ENCODE results near the gene ALG1L2.
"Not testable (repeated sequence)": the region's sequence is repeated elsewhere in the genome, so short reads cannot be mapped to it uniquely, and the experiment has no call there.

The ALG1L2 gene

DNA sequence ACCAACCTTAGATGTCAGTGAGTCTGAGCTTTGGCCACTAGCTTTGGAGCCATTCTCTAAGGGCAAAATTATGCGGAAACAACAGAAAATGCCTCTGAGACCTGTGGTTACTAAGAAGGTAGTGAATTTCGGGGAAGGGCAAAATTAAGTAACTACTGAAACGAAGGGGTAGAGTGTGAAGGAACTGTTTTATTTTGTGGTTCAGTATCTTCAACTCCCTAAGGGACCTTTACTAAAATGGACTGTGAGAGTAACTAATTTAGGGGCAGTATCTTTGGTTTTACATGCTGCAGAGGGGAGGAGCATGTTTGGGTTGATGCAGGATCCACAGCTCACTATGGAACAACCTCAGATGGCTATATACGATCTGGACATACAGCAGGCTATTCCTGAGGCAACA, 8.0 kb upstream of the ALG1L2 start:
- Histone ChIP-seq H3K4me1 (ENCODE audit: control insufficient read depth, insufficient read depth, low read length) (no peaks in the 10 kb centered on the region), H3K9me3 (ENCODE audit: control insufficient read depth, low read length) (no peaks in the 10 kb centered on the region), H3K9ac (ENCODE audit: low read length) (no peak overlapping the region), H3K27me3 (ENCODE audit: control insufficient read depth, insufficient read depth, low read length) (no peaks in the 10 kb centered on the region), H3K4me3 (ENCODE audit: low read length) (no peak overlapping the region), H3K36me3 (ENCODE audit: control insufficient read depth, insufficient read depth, low read length) (no peaks in the 10 kb centered on the region)

DNA sequence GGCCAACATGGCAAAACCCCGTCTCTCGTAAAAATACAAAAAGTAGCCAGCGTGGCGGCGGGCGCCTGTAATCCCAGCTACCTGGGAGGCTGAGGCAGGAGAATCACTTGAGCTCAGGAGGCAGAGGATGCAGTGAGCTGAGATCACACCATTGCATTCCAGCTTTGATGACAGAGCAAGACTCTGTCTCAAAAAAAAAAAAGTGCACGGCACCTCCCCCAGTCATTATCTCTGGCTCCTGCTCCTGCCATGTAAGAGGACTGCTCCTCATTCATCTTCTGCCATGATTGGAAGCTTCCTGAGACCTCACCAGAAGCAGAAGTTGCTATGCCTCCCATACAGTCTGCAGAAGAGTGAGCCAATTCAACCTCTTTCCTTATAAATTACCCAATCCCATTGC, 4.0 kb upstream of the ALG1L2 start:
- Histone ChIP-seq H3K9ac (ENCODE audit: low read length) (no peak overlapping the region), H3K36me3 (ENCODE audit: control insufficient read depth, insufficient read depth, low read length) (no peaks in the 10 kb centered on the region), H3K27me3 (ENCODE audit: control insufficient read depth, insufficient read depth, low read length) (no peaks in the 10 kb centered on the region), H3K9me3 (ENCODE audit: control insufficient read depth, low read length) (no peaks in the 10 kb centered on the region), H3K4me3 (ENCODE audit: low read length) (no peak overlapping the region), H3K4me1 (ENCODE audit: control insufficient read depth, insufficient read depth, low read length) (no peaks in the 10 kb centered on the region)

DNA sequence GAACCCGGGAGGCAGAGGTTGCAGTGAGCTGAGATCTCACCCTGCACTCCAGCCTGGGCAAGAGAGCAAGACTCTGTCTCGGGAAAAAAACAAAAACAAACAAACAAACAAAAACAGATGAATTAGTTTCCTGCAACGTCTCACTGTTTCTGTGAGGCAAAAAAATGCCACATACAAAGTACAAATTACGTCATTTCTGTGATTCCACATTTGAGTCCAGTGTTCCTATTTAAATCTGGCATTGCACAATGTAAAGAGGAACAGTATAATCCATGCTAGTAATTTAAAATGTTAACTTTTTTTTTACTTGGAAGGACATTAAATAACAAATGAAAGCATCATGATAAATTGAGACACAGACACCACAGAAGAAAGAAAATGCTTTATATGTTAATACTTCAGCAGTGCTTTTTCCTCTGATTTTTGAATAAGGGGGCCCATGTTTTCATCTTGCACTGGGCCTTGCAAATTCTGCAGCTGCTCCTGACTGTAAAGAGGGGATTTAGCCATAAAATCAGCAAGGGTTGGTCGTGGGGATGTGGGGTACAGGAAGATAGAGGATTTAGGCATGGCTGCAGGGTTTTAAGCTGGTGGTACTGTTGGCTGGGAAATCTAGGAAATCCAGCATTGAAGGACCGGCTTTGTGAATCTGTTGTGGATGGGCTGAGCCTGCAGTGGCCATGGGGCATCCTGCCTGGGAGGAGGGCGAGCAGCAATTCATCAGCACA, 1.9 kb downstream of the ALG1L2 start:
- H3K4me1 ChIP-seq (ENCODE audit: control insufficient read depth, insufficient read depth, low read length); H3K4me3 ChIP-seq (ENCODE audit: low read length); H3K9me3 ChIP-seq (ENCODE audit: control insufficient read depth, low read length); H3K27me3 ChIP-seq (ENCODE audit: control insufficient read depth, insufficient read depth, low read length); H3K9ac ChIP-seq (ENCODE audit: low read length); H3K36me3 ChIP-seq (ENCODE audit: control insufficient read depth, insufficient read depth, low read length): not testable (repeated sequence)

DNA sequence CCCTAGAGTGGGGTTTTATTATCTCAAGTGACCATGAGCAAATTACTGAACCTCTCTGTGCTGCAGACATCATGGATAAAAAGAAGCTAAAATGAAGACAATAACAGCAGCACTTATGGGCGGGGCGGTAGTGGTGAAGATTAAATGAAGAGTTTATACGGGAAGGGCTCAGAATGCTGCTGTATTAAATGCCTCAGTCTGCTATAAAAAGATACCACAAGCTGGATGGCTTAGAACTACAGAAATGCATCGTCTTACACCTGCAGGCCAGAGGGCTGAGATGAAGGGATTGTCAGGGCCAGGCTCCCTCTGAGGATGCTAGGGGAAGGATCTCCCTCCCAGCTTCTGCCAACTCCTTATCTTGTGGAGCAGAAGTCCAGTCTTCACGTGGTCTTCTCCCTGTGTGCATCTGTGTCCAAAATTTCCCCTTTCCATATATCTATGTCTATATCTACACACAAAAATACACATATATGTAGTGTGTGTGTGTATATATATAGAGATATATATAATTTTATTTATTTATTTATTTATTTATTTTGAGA, 2.9 kb downstream of the ALG1L2 start:
- H3K4me1 ChIP-seq (ENCODE audit: control insufficient read depth, insufficient read depth, low read length) = no peaks in the 10 kb centered on the region
- no peaks in the 10 kb centered on the region for H3K36me3 ChIP-seq (ENCODE audit: control insufficient read depth, insufficient read depth, low read length)
- no peak overlapping the region for H3K4me3 ChIP-seq (ENCODE audit: low read length)
- H3K9me3 ChIP-seq (ENCODE audit: control insufficient read depth, low read length) = no peaks in the 10 kb centered on the region
- no peak overlapping the region for H3K9ac ChIP-seq (ENCODE audit: low read length)
- no peaks in the 10 kb centered on the region for H3K27me3 ChIP-seq (ENCODE audit: control insufficient read depth, insufficient read depth, low read length)

DNA sequence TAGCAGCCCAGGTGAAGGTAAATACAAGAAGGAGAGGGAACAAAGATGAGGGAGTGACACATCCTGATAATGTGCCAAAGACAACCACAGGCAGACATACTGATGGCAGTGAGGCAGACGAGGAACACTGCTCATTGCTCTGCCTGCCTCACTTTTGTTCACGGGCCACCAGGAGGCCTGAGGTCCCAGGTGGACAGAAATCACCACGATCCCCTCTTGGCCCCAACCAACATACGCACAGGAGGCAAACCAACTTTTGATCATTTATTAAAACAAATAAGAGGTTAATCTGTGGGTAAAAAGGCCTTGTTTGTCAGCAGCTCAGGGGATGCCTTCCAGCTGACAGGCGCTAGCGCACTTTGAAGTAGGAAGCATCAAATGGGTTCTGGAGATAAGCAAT, 4.2 kb downstream of the ALG1L2 start:
- H3K27me3 ChIP-seq (ENCODE audit: control insufficient read depth, insufficient read depth, low read length) = no peaks in the 10 kb centered on the region
- no peaks in the 10 kb centered on the region for H3K36me3 ChIP-seq (ENCODE audit: control insufficient read depth, insufficient read depth, low read length)
- no peak overlapping the region for H3K4me3 ChIP-seq (ENCODE audit: low read length)

DNA sequence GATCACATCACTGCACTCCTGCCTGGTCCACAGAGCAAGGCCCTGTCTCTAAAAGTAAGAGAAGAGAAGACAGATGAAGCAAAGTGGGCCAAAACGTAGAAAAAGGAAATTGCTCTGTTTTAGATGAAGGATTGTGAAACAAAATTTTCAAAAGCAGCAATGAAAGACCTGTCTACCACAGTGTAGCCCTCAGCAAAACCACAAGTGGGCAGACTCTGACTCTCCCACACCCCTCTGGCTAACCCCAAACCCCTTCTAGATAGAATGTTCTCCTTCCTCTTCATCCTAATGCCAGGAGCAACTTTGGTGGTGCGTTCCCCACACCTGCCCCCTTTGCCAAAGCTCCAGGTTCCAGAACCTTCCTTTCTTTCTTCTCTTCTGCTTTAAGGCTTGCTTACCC, 5.0 kb downstream of the ALG1L2 start:
- H3K27me3 ChIP-seq (ENCODE audit: control insufficient read depth, insufficient read depth, low read length); H3K9me3 ChIP-seq (ENCODE audit: control insufficient read depth, low read length); H3K36me3 ChIP-seq (ENCODE audit: control insufficient read depth, insufficient read depth, low read length); H3K4me3 ChIP-seq (ENCODE audit: low read length); H3K9ac ChIP-seq (ENCODE audit: low read length); H3K4me1 ChIP-seq (ENCODE audit: control insufficient read depth, insufficient read depth, low read length): not testable (repeated sequence)

More for the DNA sequence above, 4.2 kb downstream of the ALG1L2 start:
- Histone ChIP-seq H3K4me1 (ENCODE audit: control insufficient read depth, insufficient read depth, low read length) (no peaks in the 10 kb centered on the region), H3K9ac (ENCODE audit: low read length) (no peak overlapping the region), H3K9me3 (ENCODE audit: control insufficient read depth, low read length) (no peaks in the 10 kb centered on the region)

DNA sequence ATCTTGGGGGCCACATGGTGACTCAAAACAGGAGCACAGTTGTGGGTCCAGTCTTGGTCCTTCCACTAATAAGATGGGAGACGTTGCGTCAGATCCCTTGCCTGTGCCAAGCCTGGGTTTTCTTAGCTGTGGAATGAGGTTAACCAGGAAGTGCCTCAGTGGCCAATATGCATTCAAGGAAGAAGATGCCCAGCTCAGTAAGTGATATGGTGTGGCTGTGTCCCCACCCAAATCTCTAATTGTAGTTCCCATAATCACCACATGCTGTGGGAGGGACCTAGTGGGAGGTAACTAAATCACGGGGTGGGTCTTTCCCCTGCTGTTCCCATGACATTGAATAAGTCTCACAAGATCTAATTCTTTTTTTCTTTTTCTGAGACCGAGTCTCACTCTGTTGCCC, 6.4 kb downstream of the ALG1L2 start:
- Histone ChIP-seq H3K36me3 (ENCODE audit: control insufficient read depth, insufficient read depth, low read length) (no peaks in the 10 kb centered on the region), H3K4me1 (ENCODE audit: control insufficient read depth, insufficient read depth, low read length) (no peaks in the 10 kb centered on the region), H3K9me3 (ENCODE audit: control insufficient read depth, low read length) (no peaks in the 10 kb centered on the region), H3K9ac (ENCODE audit: low read length) (no peak overlapping the region), H3K27me3 (ENCODE audit: control insufficient read depth, insufficient read depth, low read length) (no peaks in the 10 kb centered on the region), H3K4me3 (ENCODE audit: low read length) (no peak overlapping the region)

DNA sequence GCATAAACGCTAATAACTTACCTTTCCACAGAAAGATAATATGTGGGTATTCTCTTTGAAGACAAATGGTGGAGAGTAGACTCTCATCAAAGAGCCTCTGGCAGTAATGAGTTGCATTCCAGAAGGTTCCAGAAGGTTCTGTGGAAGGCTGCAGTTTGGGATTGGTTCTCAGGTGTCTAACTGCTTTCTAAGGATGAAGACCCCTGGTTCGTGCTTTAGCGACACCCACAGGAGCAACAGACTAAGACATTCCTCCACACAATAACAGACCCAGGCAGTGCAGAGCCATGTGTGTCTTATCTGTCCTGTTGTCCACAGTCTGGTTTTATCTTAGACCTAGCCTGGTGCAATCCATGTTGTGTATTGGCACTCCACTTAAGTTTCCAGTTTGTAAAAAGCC, 9.1 kb downstream of the ALG1L2 start:
- not testable (repeated sequence) for H3K4me3 ChIP-seq (ENCODE audit: low read length); H3K9me3 ChIP-seq (ENCODE audit: control insufficient read depth, low read length); H3K36me3 ChIP-seq (ENCODE audit: control insufficient read depth, insufficient read depth, low read length); H3K4me1 ChIP-seq (ENCODE audit: control insufficient read depth, insufficient read depth, low read length); H3K9ac ChIP-seq (ENCODE audit: low read length); H3K27me3 ChIP-seq (ENCODE audit: control insufficient read depth, insufficient read depth, low read length)

DNA sequence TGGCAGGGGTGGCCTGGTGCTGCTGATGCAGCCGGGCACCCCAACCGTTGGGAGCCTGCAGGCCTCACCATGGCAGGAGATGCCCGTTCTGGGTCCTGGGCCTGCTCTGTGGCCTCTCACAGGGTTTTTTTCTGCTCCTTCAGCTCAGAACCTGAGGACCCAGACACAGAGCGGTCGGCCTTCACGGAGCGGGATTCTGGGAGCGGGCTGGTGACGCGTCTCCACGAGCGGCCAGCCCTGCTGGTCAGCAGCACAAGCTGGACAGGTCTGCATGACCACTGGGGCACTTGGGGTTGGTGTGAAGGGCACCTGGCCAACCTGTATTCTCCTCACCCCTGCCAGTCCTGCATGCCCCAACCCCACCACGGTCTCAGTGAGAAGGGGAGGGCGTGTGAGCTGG, 10.3 kb downstream of the ALG1L2 start:
- no peak overlapping the region for H3K4me3 ChIP-seq (ENCODE audit: low read length)
- H3K27me3 ChIP-seq (ENCODE audit: control insufficient read depth, insufficient read depth, low read length) = no peaks in the 10 kb centered on the region
- H3K4me1 ChIP-seq (ENCODE audit: control insufficient read depth, insufficient read depth, low read length) = peaks cover 11% of the 10 kb centered on the region
- H3K9me3 ChIP-seq (ENCODE audit: control insufficient read depth, low read length) = no peaks in the 10 kb centered on the region
- no peak overlapping the region for H3K9ac ChIP-seq (ENCODE audit: low read length)
- no peaks in the 10 kb centered on the region for H3K36me3 ChIP-seq (ENCODE audit: control insufficient read depth, insufficient read depth, low read length)

DNA sequence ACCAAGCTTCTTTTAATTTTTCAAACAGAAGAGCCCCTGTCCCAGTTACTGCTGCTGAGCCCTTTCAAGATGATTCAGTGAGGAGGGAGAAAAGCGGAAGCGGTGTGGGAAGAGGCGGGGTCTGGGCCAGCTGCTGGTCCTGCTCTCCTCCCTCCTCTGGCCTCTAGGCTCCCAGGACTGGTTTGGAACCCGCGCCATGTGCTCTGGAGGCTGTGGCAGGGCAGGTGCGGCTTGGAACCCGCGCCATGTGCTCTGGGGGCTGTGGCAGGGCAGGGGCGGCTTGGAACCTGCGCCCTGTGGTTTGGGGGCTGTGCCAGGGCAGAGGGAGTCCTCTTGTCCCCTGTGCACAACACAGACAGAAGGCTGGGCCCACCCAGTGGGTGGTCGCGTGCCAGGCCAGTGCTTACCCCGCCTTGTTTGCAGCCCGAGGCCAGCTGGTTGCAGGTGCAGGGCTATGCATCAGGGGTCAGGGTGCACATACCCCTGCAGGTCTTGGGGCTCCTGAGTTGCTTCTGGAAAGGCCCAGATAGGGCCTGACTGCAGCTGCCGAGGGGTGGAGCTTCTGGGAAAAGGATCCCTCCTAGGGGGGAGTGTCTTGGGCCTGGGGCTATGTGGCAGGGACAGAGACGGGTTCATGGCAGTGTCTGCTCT, 12.2 kb downstream of the ALG1L2 start:
- Histone ChIP-seq H3K4me1 (ENCODE audit: control insufficient read depth, insufficient read depth, low read length) (peaks cover 11% of the 10 kb centered on the region), H3K9me3 (ENCODE audit: control insufficient read depth, low read length) (no peaks in the 10 kb centered on the region), H3K27me3 (ENCODE audit: control insufficient read depth, insufficient read depth, low read length) (no peaks in the 10 kb centered on the region), H3K9ac (ENCODE audit: low read length) (no peak overlapping the region), H3K36me3 (ENCODE audit: control insufficient read depth, insufficient read depth, low read length) (no peaks in the 10 kb centered on the region), H3K4me3 (ENCODE audit: low read length) (no peak overlapping the region)

DNA sequence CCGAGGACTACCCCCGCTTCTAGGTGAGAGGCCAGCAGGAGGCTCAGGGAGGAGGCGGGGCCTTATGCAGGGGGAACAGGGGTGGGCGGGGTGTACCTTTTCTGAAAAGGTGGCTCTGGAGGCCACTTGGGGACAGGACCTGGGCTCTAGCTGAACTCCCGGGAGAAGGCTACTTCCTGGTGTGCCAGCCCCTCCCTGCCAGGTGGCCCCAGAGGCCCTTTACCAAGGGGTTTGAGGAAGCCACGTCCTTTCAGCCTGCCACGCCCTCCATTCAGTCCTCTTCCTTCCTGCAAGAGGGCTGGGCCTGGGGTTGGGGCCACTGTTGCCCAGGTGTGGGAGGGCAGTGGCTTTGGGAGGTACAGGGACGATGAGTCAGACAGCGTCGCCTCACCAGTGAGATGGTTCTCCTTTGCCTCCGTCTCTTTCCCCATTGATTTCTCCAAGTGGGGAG, 12.9 kb downstream of the ALG1L2 start:
- H3K4me3 ChIP-seq (ENCODE audit: low read length); H3K27me3 ChIP-seq (ENCODE audit: control insufficient read depth, insufficient read depth, low read length); H3K9ac ChIP-seq (ENCODE audit: low read length); H3K9me3 ChIP-seq (ENCODE audit: control insufficient read depth, low read length); H3K36me3 ChIP-seq (ENCODE audit: control insufficient read depth, insufficient read depth, low read length): not testable (repeated sequence)
- H3K4me1 ChIP-seq (ENCODE audit: control insufficient read depth, insufficient read depth, low read length) = peaks cover 11% of the 10 kb centered on the region

DNA sequence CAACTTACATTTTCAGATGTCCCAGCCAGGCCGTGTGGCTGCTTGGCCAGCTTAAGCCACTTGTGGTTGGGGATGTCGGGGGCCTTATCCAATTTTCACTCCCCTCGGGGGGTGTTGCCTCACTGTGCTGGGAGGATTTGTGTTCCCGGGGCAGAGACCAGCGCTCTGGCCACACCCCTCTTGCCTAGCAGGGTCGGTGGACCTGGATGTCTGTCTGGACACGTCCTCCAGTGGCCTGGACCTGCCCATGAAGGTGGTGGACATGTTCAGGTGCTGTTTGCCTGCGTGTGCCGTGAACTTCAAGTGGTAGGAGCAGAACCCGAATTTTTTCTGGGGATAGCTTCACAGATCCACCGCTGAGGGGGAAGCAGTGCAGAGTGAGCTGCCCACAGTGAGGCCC, 14.2 kb downstream of the ALG1L2 start:
- not testable (repeated sequence) for H3K27me3 ChIP-seq (ENCODE audit: control insufficient read depth, insufficient read depth, low read length); H3K9me3 ChIP-seq (ENCODE audit: control insufficient read depth, low read length); H3K4me3 ChIP-seq (ENCODE audit: low read length); H3K9ac ChIP-seq (ENCODE audit: low read length); H3K36me3 ChIP-seq (ENCODE audit: control insufficient read depth, insufficient read depth, low read length)
- peaks cover 11% of the 10 kb centered on the region for H3K4me1 ChIP-seq (ENCODE audit: control insufficient read depth, insufficient read depth, low read length)
